Measurements from ENCODE around the gene ATP13A4. TPM values are rescaled to one million over a fixed set of nuclear protein-coding genes. Genes with fewer than 3 reads are reported as not detected.

Gene ATP13A4
- total RNA-seq, result 1 to 10 TPM in 1 of 4 donors, under 1 TPM in 2, not detected in 1; 0.49 to 2.9 (median 0.55) TPM
- polyA plus RNA-seq, result 1 to 10 TPM in 1 of 3 donors, under 1 TPM in 1, not detected in 1; 0.60 to 3.0 TPM

- TF ChIP-seq CTCF (IDR thresholded peaks at IDR 0.05) (no peak), POLR2A (IDR thresholded peaks at IDR 0.05) (peak in 1 of 2 donors; percentile 41)
- Histone ChIP-seq H3K9me3 (no peaks in the 10 kb centered on the region), H3K4me1 (no peaks in the 10 kb centered on the region), H3K4me3 (no peak within 1 kb of the TSS), H3K27me3 (no peaks in the 10 kb centered on the region), H3K36me3 (no peaks in the 10 kb centered on the region), H3K27ac (no peak within 1 kb of the TSS)
- WGBS, 2 donors, result 10 to 43% methylated on average over 9 of the region's 9 CpGs
- DNase-seq, result no peak
- intact Hi-C loops (cut with DNase I), result no loop called here
Observed at GRCh38 chr3:193554811-193555210, at the start of gene ATP13A4. ATP13A4 (minus strand) TSS chr3:193554895; CDS start chr3:193554799, 96 bp downstream.

GRCh38 chr3:193599393-193599792 is 44.7 kb upstream of the ATP13A4 start:
- Histone ChIP-seq H3K9me3 (no peaks in the 10 kb centered on the region), H3K4me1 (peaks cover 0 to 14% (median 8%) of the 10 kb centered on the region in 4 donors), H3K36me3 (peaks cover 0 to 9% (median 0%) of the 10 kb centered on the region in 4 donors), H3K27ac (no peak overlapping the region), H3K27me3 (no peaks in the 10 kb centered on the region), H3K4me3 (no peak overlapping the region)
- no peak for DNase-seq
- TF ChIP-seq POLR2AphosphoS5 (IDR thresholded peaks at IDR 0.05), result no peak
- no peak for TF ChIP-seq CTCF (IDR thresholded peaks at IDR 0.05)
- no peak for TF ChIP-seq EP300 (IDR thresholded peaks at IDR 0.05)
- intact Hi-C loops (cut with DNase I), result no loop called here
- 70 to 99% methylated on average over 1 of the region's 1 CpG for WGBS, 2 donors

GRCh38 chr3:193598202-193598601 is 43.5 kb upstream of the ATP13A4 start:
- peaks cover 0 to 21% (median 14%) of the 10 kb centered on the region in 4 donors for H3K4me1 ChIP-seq
- no peaks in the 10 kb centered on the region for H3K9me3 ChIP-seq
- DNase-seq, result no peak
- H3K27ac ChIP-seq, result no peak overlapping the region
- intact Hi-C loops (cut with DNase I), result no loop called here
- peaks cover 0 to 9% (median 0%) of the 10 kb centered on the region in 4 donors for H3K36me3 ChIP-seq
- H3K4me3 ChIP-seq, result no peak overlapping the region
- TF ChIP-seq POLR2A (IDR thresholded peaks at IDR 0.05) (no peak), POLR2AphosphoS5 (IDR thresholded peaks at IDR 0.05) (no peak), CTCF (IDR thresholded peaks at IDR 0.05) (no peak)
- 94 to 97% methylated on average over 2 of the region's 2 CpGs for WGBS, 2 donors
- no peaks in the 10 kb centered on the region for H3K27me3 ChIP-seq

GRCh38 chr3:193595939-193596487 is 41.3 kb upstream of the ATP13A4 start:
- TF ChIP-seq POLR2AphosphoS5 (IDR thresholded peaks at IDR 0.05), result no peak
- no peak for TF ChIP-seq CTCF (IDR thresholded peaks at IDR 0.05)
- TF ChIP-seq EP300 (IDR thresholded peaks at IDR 0.05), result no peak
- no peak for TF ChIP-seq POLR2A (IDR thresholded peaks at IDR 0.05)
- intact Hi-C loops (cut with DNase I), result no loop called here
- Histone ChIP-seq H3K27me3 (no peaks in the 10 kb centered on the region), H3K4me1 (peaks cover 0 to 21% (median 20%) of the 10 kb centered on the region in 4 donors), H3K27ac (no peak overlapping the region), H3K9me3 (no peaks in the 10 kb centered on the region), H3K36me3 (peaks cover 0 to 9% (median 0%) of the 10 kb centered on the region in 4 donors), H3K4me3 (no peak overlapping the region)
- DNase-seq, result no peak
- 97% methylated on average over 5 of the region's 5 CpGs for WGBS, 2 donors
